Loucy (cell line): ENCODE results near the gene ANKRD34B.

Source experiments
- CTCF ChIP-seq: fragments of 200-600 bp; sonication (generic); conservative IDR thresholded peaks from 2 replicates; pipeline ENCODE4 v1.5.1; 2014; ENCODE audit warnings: mild to moderate bottlenecking, antibody characterized with exemption, low read length
- EZH2phosphoT487 ChIP-seq: fragments of 200-600 bp; IDR thresholded peaks from 2 replicates; pipeline ENCODE4 v1.6.1; 2018; ENCODE audit warnings: antibody characterized with exemption, mild to moderate bottlenecking, moderate library complexity, borderline replicate concordance

GRCh38 chr5:80590766-80591165, 20.7 kb upstream of the ANKRD34B start:
- no peak for TF ChIP-seq CTCF
- TF ChIP-seq EZH2phosphoT487: no peak
